Body of pancreas (tissue), 4 donors: ENCODE data around the gene GIPR.

Experiments
- CTCF ChIP-seq, 7 experiments: fragments of 450-650 bp in 4 of 7; fragments of 200-600 bp in 3 of 7; sonication (generic) in 3 of 7; IDR thresholded peaks; one replicate each; pipeline ENCODE4 v1.5.1; 2016 to 2019; ENCODE audit warnings: antibody characterized with exemption in 7 of 7
- POLR2A ChIP-seq, 3 donors: fragments of 450-650 bp; IDR thresholded peaks; one replicate each; pipeline ENCODE4 v1.6.1; 2016; ENCODE audit warnings: antibody characterized with exemption in 3 of 3, mild to moderate bottlenecking in 2 of 3

DNA sequence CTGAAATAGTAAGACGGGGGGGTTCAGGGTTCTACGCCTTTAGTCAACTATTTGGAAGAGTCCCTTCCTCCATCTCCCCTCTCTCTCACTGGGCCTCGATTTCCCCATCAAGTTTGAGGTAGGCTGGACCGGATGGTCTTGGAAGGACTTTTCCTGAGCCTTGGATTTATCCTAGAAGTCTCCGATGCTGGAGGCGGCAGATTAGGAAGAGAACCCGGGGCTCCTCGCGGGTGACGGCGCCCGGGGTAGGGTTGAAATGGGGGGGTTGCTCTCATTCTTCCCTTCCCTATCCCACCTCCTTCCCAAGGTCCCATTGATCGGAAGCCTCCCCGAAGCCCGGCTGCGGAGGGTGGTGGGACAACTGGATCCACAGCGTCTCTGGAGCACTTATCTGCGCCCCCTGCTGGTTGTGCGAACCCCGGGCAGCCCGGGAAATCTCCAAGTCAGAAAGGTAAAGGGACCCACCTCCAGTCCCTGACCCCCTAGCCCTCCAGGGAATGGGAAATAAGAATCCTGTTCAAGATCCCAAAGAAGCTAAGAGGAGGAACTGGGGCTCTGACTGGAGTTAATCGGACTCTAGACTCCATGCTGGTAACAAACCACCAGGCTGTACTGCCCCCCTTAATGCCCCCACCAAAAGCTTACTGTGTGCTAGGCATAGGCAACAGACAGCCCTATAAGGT lies 25.2 kb downstream of the GIPR start:
- TF ChIP-seq CTCF (IDR thresholded peaks at IDR 0.05), result peak; percentile 68 to 92 (median 79)
- no peak for TF ChIP-seq POLR2A (IDR thresholded peaks at IDR 0.05)
